GM21423 (cell line): Measurements from ENCODE around the gene IGLL1.
"Not testable (repeated sequence)": the region's sequence is repeated elsewhere in the genome, so short reads cannot be mapped to it uniquely, and the experiment has no call there.

ENCODE experiments used
- ATAC-seq: cut with Tn5 transposase; IDR thresholded peaks from one replicate; pipeline ENCODE4 v1.9.1; 2021; ENCODE audit warnings: mild to moderate bottlenecking, moderate library complexity; ENCODE audit not compliant: unreplicated experiment

IGLL1 gene

GRCh38 chr22:23579870-23580575 is at the start of gene IGLL1:
Gene IGLL1, minus strand, starts transcription at chr22:23580290. Its CDS starts 100 bp downstream, at chr22:23580190.
- no peak for ATAC-seq

- not testable (repeated sequence) for ATAC-seq
Observed at GRCh38 chr22:23628056-23628743, 48.1 kb upstream of the IGLL1 start.

GRCh38 chr22:23627401-23628055 is 47.4 kb upstream of the IGLL1 start:
- ATAC-seq, result not testable (repeated sequence)

- ATAC-seq, result no peak
Observed at GRCh38 chr22:23626286-23626975, 46.3 kb upstream of the IGLL1 start.

GRCh38 chr22:23622634-23623033 is 42.5 kb upstream of the IGLL1 start:
- ATAC-seq, result no peak

GRCh38 chr22:23621916-23622315 is 41.8 kb upstream of the IGLL1 start:
- ATAC-seq, result not testable (repeated sequence)

- ATAC-seq, result no peak
Observed at GRCh38 chr22:23621082-23621780, 41.1 kb upstream of the IGLL1 start.

- no peak for ATAC-seq
Observed at GRCh38 chr22:23613193-23613972, 33.3 kb upstream of the IGLL1 start.

- no peak for ATAC-seq
Observed at GRCh38 chr22:23609983-23610781, 30.1 kb upstream of the IGLL1 start.

- no peak for ATAC-seq
Observed at GRCh38 chr22:23608583-23608982, 28.5 kb upstream of the IGLL1 start.

- ATAC-seq, result no peak
Observed at GRCh38 chr22:23606204-23607131, 26.4 kb upstream of the IGLL1 start.

GRCh38 chr22:23604939-23605712 is 25.0 kb upstream of the IGLL1 start:
- ATAC-seq, result no peak

- ATAC-seq, result no peak
Observed at GRCh38 chr22:23603266-23603665, 23.2 kb upstream of the IGLL1 start.

GRCh38 chr22:23598805-23599518 is 18.9 kb upstream of the IGLL1 start:
- no peak for ATAC-seq

- not testable (repeated sequence) for ATAC-seq
Observed at GRCh38 chr22:23597576-23598268, 17.6 kb upstream of the IGLL1 start.

- ATAC-seq, result not testable (repeated sequence)
Observed at GRCh38 chr22:23595904-23596303, 15.8 kb upstream of the IGLL1 start.
